SJCRH30 (cell line): ENCODE data around the gene HOTAIR. TPM values are rescaled to one million over a fixed set of nuclear protein-coding genes. Genes with fewer than 3 reads are reported as not detected.

Source experiments
- DNase-seq, 2 experiments: peaks; one replicate each; pipeline ENCODE4 v3.0.0-alpha.2; 2015 to 2020
- H3K27ac ChIP-seq: fragments of 250-450 bp; sonication (Bioruptor Pico); 2 replicates; pipeline ENCODE4 v1.5.1; 2020; ENCODE audit warnings: mild to moderate bottlenecking, moderate library complexity
- H3K27me3 ChIP-seq: fragments of 250-450 bp; sonication (Bioruptor Pico); 2 replicates; pipeline ENCODE4 v1.5.1; 2020; ENCODE audit warnings: mild to moderate bottlenecking, moderate library complexity
- H3K36me3 ChIP-seq: fragments of 250-450 bp; sonication (Bioruptor Pico); 2 replicates; pipeline ENCODE4 v1.5.1; 2020; ENCODE audit warnings: mild to moderate bottlenecking, moderate library complexity
- H3K4me1 ChIP-seq: fragments of 250-450 bp; sonication (Bioruptor Pico); 2 replicates; pipeline ENCODE4 v1.5.1; 2020; ENCODE audit warnings: mild to moderate bottlenecking, moderate library complexity
- H3K4me3 ChIP-seq: fragments of 250-450 bp; sonication (Bioruptor Pico); 2 replicates; pipeline ENCODE4 v1.5.1; 2020; ENCODE audit warnings: mild to moderate bottlenecking, moderate library complexity
- H3K9me3 ChIP-seq: fragments of 250-450 bp; sonication (Bioruptor Pico); replicated peaks from 2 replicates; pipeline ENCODE4 v1.5.1; 2020; ENCODE audit warnings: mild to moderate bottlenecking, moderate library complexity
- total RNA-seq: library from RNA; depleted of rRNA; stranded (reverse); fragments of >200 nt; shearing (Covaris generic); gene quantifications from 2 replicates; pipeline ENCODE4 v1.2.3, GENCODE V29; 2014

The HOTAIR gene
- total RNA-seq, 1 experiment from 2014 or later: 1.5 TPM

GRCh38 chr12:53996240-53997203 lies 21.8 kb upstream of the HOTAIR start:
- Histone ChIP-seq H3K4me3 (peak overlapping the region; percentile 62), H3K36me3 (no peaks in the 10 kb centered on the region), H3K4me1 (no peaks in the 10 kb centered on the region), H3K9me3 (no peaks in the 10 kb centered on the region), H3K27me3 (peaks cover 6% of the 10 kb centered on the region; the same call in 1 of the 2 replicates), H3K27ac (peak overlapping the region; percentile 80; the same call in 1 of the 2 replicates)
- no peak for DNase-seq

- DNase-seq: peak; percentile 81
- H3K4me3 ChIP-seq: peak overlapping the region; percentile 62
- no peaks in the 10 kb centered on the region for H3K9me3 ChIP-seq
- H3K27me3 ChIP-seq: peaks cover 14% of the 10 kb centered on the region
- peak overlapping the region; percentile 80 for H3K27ac ChIP-seq
- H3K36me3 ChIP-seq: no peaks in the 10 kb centered on the region
- H3K4me1 ChIP-seq: no peaks in the 10 kb centered on the region
Measured at GRCh38 chr12:53995378-53996239, 20.9 kb upstream of the HOTAIR start.

DNA sequence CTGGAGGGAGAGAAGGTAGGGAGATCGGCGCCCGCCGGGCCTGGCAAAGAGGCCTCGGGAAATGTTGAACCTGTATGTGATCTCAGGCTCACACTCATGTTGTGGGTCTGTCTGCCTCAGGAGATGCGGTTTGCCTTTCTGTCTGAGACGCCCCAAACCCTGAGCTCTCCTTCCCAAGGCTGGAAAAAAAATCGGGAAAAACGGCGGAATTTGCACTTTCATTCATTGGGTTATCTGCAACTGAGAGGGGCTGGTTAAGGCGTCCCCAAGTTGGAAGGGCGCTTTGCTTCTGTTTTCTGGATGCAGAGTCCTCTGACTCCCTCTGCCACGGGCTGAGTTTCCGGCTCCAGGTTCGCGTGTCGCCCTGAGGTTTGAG lies 20.2 kb upstream of the HOTAIR start:
- Histone ChIP-seq H3K27ac (peak overlapping the region; percentile 80), H3K36me3 (no peaks in the 10 kb centered on the region), H3K4me1 (no peaks in the 10 kb centered on the region), H3K27me3 (peaks cover 17% of the 10 kb centered on the region), H3K9me3 (no peaks in the 10 kb centered on the region), H3K4me3 (peak overlapping the region; percentile 62)
- DNase-seq: no peak

DNA sequence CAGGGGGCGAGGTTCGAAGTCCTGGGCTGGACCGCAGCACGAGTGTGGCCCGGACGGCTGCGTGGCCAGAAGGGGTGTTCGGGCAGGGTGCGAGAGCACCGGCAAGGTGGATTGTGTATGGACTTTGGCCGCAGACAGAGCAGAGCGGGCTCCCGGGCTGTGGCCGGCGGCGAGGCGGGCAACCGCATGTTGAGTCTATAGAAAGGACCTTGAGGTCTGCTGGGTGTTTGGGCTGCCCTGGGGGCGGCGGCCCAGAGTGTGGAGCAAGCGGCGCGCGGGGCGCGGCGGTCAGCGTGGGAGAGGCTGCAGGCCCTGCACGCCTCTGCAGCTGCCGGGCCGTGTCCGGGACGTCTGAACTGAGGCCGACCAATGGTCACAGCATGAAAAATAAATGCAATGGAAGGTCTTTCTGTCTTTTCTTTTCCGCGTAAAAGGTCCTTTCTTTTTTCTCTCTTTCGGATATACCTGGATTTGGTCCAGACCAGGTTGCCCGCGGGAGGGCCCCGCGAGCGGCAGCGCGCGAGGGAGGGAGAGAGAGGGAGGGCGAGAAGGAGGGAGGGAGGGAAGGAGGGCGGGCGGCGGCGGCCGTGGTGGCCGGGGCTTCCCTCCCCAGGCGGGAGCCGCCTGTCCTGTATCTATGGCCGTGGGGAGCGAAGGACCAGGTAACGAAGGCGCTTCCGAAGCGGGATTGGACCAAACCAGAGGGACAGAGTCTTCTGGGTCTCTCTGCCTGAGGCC lies 19.7 kb upstream of the HOTAIR start:
- DNase-seq: no peak
- Histone ChIP-seq H3K4me1 (no peaks in the 10 kb centered on the region), H3K27me3 (peaks cover 21% of the 10 kb centered on the region), H3K27ac (no peak overlapping the region), H3K4me3 (peak overlapping the region; percentile 62; the same call in 1 of the 2 replicates), H3K9me3 (no peaks in the 10 kb centered on the region), H3K36me3 (no peaks in the 10 kb centered on the region)

- no peaks in the 10 kb centered on the region for H3K4me1 ChIP-seq
- no peak for DNase-seq
- no peak overlapping the region for H3K27ac ChIP-seq
- no peaks in the 10 kb centered on the region for H3K9me3 ChIP-seq
- no peak overlapping the region for H3K4me3 ChIP-seq
- H3K27me3 ChIP-seq: peaks cover 23% of the 10 kb centered on the region
- no peaks in the 10 kb centered on the region for H3K36me3 ChIP-seq
Measured at GRCh38 chr12:53994009-53994263, 19.2 kb upstream of the HOTAIR start.

- Histone ChIP-seq H3K9me3 (no peaks in the 10 kb centered on the region), H3K4me1 (no peaks in the 10 kb centered on the region), H3K36me3 (no peaks in the 10 kb centered on the region), H3K27me3 (peaks cover 23% of the 10 kb centered on the region), H3K4me3 (no peak overlapping the region), H3K27ac (no peak overlapping the region)
- DNase-seq: no peak
Measured at GRCh38 chr12:53993162-53994008, 18.6 kb upstream of the HOTAIR start.

GRCh38 chr12:53992377-53992889 lies 17.7 kb upstream of the HOTAIR start:
- DNase-seq: no peak

DNA sequence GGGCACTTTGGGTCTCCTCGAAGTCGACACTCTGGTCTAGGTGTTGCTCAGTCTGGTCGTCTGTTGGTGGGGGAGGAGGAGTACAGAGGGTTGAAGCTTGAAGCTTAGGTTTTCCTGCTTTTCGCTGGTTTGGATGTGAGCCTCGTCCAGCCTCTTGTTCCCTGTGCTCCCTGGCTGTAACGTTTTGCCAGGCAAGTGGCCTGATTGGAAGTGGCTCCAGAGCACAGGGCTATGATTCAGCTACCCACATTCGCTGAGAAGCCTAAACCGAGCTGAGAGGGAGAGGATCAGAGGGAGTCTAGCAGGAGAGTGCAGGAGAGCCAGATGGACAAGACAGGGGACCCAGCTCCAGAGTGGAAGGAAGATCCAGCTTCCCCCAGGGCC lies 16.3 kb upstream of the HOTAIR start:
- Histone ChIP-seq H3K36me3 (no peaks in the 10 kb centered on the region), H3K9me3 (no peaks in the 10 kb centered on the region), H3K4me1 (no peaks in the 10 kb centered on the region), H3K4me3 (no peak overlapping the region), H3K27me3 (peaks cover 23% of the 10 kb centered on the region), H3K27ac (no peak overlapping the region)
- DNase-seq: no peak

More at GRCh38 chr12:53992377-53992889, 17.7 kb upstream of the HOTAIR start:
- Histone ChIP-seq H3K36me3 (no peaks in the 10 kb centered on the region), H3K27ac (no peak overlapping the region), H3K9me3 (no peaks in the 10 kb centered on the region), H3K4me3 (no peak overlapping the region), H3K4me1 (no peaks in the 10 kb centered on the region), H3K27me3 (peaks cover 23% of the 10 kb centered on the region)

GRCh38 chr12:53990311-53991076 lies 15.7 kb upstream of the HOTAIR start:
- H3K9me3 ChIP-seq: no peaks in the 10 kb centered on the region
- H3K36me3 ChIP-seq: no peaks in the 10 kb centered on the region
- no peak overlapping the region for H3K4me3 ChIP-seq
- H3K4me1 ChIP-seq: no peaks in the 10 kb centered on the region
- no peak overlapping the region for H3K27ac ChIP-seq
- DNase-seq: no peak
- peaks cover 23% of the 10 kb centered on the region for H3K27me3 ChIP-seq

DNA sequence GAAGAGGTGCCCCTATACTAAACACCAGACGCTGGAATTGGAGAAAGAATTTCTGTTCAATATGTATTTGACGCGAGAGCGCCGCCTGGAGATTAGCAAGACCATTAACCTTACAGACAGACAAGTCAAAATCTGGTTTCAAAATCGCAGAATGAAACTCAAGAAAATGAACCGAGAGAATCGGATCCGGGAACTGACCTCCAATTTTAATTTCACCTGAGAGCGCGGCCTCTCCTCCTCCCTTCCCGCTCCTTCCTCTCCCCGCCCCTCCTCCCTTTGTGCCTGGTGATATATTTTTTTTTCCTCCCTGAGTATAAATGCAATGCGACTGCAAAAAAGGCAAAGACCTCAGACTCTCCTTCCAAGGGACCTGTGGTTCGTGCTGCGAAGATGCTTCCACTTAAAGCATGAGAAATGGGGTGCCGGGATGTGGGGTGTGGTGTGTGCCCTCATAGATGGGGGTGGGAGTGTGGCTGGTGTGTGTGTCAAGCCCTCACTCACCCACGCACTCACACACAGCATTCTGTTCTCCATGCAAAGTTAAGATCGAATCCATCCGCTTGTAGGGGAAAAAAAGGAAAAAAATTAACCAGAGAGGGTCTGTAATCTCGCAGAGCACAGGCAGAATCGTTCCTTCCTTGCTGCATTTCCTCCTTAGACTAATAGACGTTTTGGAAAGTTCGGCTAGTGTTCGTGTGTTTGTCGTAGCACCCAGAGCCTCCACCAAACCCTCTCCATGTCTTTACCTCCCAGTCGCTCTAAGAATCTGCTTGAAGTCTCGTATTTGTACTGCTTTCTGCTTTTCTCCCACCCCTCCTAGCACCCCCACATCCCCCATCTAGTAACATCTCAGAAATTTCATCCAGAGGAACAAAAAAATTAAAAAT lies 14.7 kb upstream of the HOTAIR start:
- Histone ChIP-seq H3K36me3 (no peaks in the 10 kb centered on the region), H3K9me3 (no peaks in the 10 kb centered on the region), H3K4me1 (no peaks in the 10 kb centered on the region), H3K27me3 (peaks cover 23% of the 10 kb centered on the region), H3K4me3 (no peak overlapping the region), H3K27ac (no peak overlapping the region)
- no peak for DNase-seq

DNA sequence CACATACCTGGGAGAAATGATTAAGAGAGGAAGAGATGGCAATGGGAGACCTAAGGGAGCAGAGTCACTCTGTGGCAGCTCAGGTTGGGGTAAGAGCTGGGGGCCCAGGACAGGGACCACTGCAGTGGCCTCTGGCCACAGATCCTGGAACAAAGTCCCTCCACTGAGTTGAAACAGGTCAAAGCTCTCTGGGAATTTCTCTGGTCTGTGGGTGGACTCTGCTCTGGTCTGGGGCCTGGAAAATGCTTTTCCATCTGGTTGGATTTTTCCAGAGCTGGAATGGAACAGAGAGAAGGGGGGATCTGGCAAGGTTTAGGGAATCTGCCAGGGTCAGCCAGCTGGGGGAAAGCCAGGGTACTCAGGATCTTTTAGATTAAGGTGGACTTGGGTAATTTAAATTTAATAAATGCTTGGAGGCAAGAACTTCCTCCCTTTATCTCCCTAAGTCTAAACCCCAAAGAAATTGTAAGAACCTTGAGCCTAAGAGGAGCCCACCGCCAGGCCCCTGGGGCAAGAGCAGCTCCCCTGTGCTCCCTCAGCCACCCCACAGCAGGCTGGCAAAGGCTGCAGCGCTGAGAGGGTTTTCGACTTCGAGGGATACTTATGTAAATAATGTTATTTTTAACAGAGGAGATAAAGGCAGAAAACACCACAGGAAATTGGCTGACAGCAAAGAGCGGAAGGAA lies 13.9 kb upstream of the HOTAIR start:
- no peak overlapping the region for H3K27ac ChIP-seq
- H3K36me3 ChIP-seq: no peaks in the 10 kb centered on the region
- H3K27me3 ChIP-seq: peaks cover 23% of the 10 kb centered on the region
- no peak overlapping the region for H3K4me3 ChIP-seq
- no peaks in the 10 kb centered on the region for H3K4me1 ChIP-seq
- H3K9me3 ChIP-seq: no peaks in the 10 kb centered on the region
- no peak for DNase-seq

DNA sequence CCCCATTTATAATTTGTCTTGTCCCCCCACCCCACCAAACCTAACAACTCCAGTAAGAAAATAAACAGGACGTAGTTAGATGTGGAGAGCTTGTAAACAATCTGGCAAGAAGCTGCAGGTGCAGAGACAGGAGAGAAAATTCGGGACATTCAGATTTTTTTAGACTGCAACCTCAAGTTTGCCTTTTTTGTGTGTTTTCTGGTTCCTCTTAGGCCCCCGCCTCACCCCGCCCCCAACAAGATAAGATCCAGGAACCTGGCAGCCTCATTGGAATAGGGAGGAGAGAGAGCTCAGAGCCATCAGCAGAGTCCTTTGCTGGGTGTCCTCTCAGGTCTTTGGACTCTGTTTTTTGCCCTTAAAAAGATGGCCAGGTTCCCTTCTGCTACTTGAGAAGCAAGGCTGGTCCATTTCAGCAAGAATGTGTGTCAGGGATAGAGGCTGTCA lies 13.1 kb upstream of the HOTAIR start:
- Histone ChIP-seq H3K36me3 (no peaks in the 10 kb centered on the region), H3K4me1 (no peaks in the 10 kb centered on the region), H3K27me3 (peaks cover 23% of the 10 kb centered on the region), H3K27ac (no peak overlapping the region), H3K4me3 (no peak overlapping the region), H3K9me3 (no peaks in the 10 kb centered on the region)
- DNase-seq: no peak
